HG03520 (cell line): ENCODE data around the gene GIN1.
"Not testable (repeated sequence)": the region's sequence is repeated elsewhere in the genome, so short reads cannot be mapped to it uniquely, and the experiment has no call there.

Source experiments
- ATAC-seq: cut with Tn5 transposase; IDR thresholded peaks from one replicate; pipeline ENCODE4 v1.9.1; 2021; ENCODE audit warnings: mild to moderate bottlenecking, moderate library complexity; ENCODE audit not compliant: unreplicated experiment

Gene GIN1

GRCh38 chr5:103111468-103111867, 8.5 kb downstream of the GIN1 start:
- no peak for ATAC-seq

GRCh38 chr5:103110403-103110802, 9.5 kb downstream of the GIN1 start:
- no peak for ATAC-seq

GRCh38 chr5:103109277-103109676, 10.7 kb downstream of the GIN1 start:
- ATAC-seq, result no peak

- ATAC-seq, result no peak
Observed at GRCh38 chr5:103108086-103108485, 11.9 kb downstream of the GIN1 start.

- no peak for ATAC-seq
Observed at GRCh38 chr5:103102234-103102633, 17.7 kb downstream of the GIN1 start.

GRCh38 chr5:103101079-103101750, 18.7 kb downstream of the GIN1 start:
- ATAC-seq, result no peak

- no peak for ATAC-seq
Observed at GRCh38 chr5:103098993-103099392, 20.9 kb downstream of the GIN1 start.

GRCh38 chr5:103094737-103095136, 25.2 kb downstream of the GIN1 start:
- no peak for ATAC-seq

- ATAC-seq, result no peak
Observed at GRCh38 chr5:103093727-103094126, 26.2 kb downstream of the GIN1 start.

GRCh38 chr5:103092676-103093075, 27.3 kb downstream of the GIN1 start:
- ATAC-seq, result no peak

- no peak for ATAC-seq
Observed at GRCh38 chr5:103090791-103091190, 29.1 kb downstream of the GIN1 start.

- no peak for ATAC-seq
Observed at GRCh38 chr5:103089272-103089671, 30.7 kb downstream of the GIN1 start.

GRCh38 chr5:103086547-103086946, 33.4 kb downstream of the GIN1 start:
- ATAC-seq, result no peak

GRCh38 chr5:103079796-103080195, 40.1 kb downstream of the GIN1 start:
- no peak for ATAC-seq

- ATAC-seq, result no peak
Observed at GRCh38 chr5:103075442-103075841, 44.5 kb downstream of the GIN1 start.

GRCh38 chr5:103073500-103073899, 46.4 kb downstream of the GIN1 start:
- ATAC-seq, result not testable (repeated sequence)

GRCh38 chr5:103066326-103066725, 53.6 kb downstream of the GIN1 start:
- ATAC-seq, result no peak

GRCh38 chr5:103060424-103060954, 59.4 kb downstream of the GIN1 start:
- ATAC-seq, result no peak

- ATAC-seq, result no peak
Observed at GRCh38 chr5:103059525-103059924, 60.4 kb downstream of the GIN1 start.

- ATAC-seq, result no peak
Observed at GRCh38 chr5:103057208-103058130, 62.5 kb downstream of the GIN1 start.

- not testable (repeated sequence) for ATAC-seq
Observed at GRCh38 chr5:103046706-103047105, 73.2 kb downstream of the GIN1 start.
